IPS DF 6.9 (cell line): ENCODE measurements around the gene FOXP2.
"Not testable (repeated sequence)": the region's sequence is repeated elsewhere in the genome, so short reads cannot be mapped to it uniquely, and the experiment has no call there.

Experiments used
- DNase-seq: peaks from one replicate; pipeline ENCODE4 v3.0.0-alpha.2; 2013; ENCODE audit warnings: low read depth, low spot score
- H3K27ac ChIP-seq: one replicate; pipeline ENCODE4 v1.5.1; 2013; ENCODE audit warnings: low read length, control low read depth
- H3K27me3 ChIP-seq: 2 replicates; pipeline ENCODE4 v1.6.1; 2013; ENCODE audit warnings: mild to moderate bottlenecking, low read length; ENCODE audit not compliant: control insufficient read depth, insufficient read depth
- H3K36me3 ChIP-seq: 2 replicates; pipeline ENCODE4 v1.6.1; 2013; ENCODE audit warnings: low read length; ENCODE audit not compliant: control insufficient read depth, insufficient read depth
- H3K4me1 ChIP-seq: 2 replicates; pipeline ENCODE4 v1.6.1; 2013; ENCODE audit warnings: low read length; ENCODE audit not compliant: control insufficient read depth, insufficient read depth
- H3K4me3 ChIP-seq: 2 replicates; pipeline ENCODE4 v1.5.1; 2013; ENCODE audit warnings: mild to moderate bottlenecking, low read length
- H3K9me3 ChIP-seq: 2 replicates; pipeline ENCODE4 v1.6.1; 2013; ENCODE audit warnings: low read length, inconsistent platforms; ENCODE audit not compliant: control insufficient read depth, insufficient read depth
- WGBS: extraction: QIAGEN DNeasy Blood & Tissue Kit; methylation state at CpG from one replicate; pipeline ENCODE4 v1.1.7; 2013; ENCODE audit warnings: mixed read lengths, missing lambda C conversion rate; ENCODE audit not compliant: insufficient read length, insufficient coverage; 5-methylcytosine and 5-hydroxymethylcytosine counted together

FOXP2 gene

GRCh38 chr7:114419441-114420272 is 5.0 kb downstream of the FOXP2 start:
- Histone ChIP-seq H3K27ac (no peak overlapping the region), H3K4me1 (peaks cover 2% of the 10 kb centered on the region; the same call in 1 of the 2 replicates), H3K4me3 (no peak overlapping the region), H3K36me3 (no peaks in the 10 kb centered on the region), H3K27me3 (no peaks in the 10 kb centered on the region), H3K9me3 (no peaks in the 10 kb centered on the region)
- DNase-seq = no peak
- no CpG with 5 or more reads among the region's 8 CpGs for whole genome bisulfite sequencing

GRCh38 chr7:114422507-114423501 is 8.2 kb downstream of the FOXP2 start:
- no peaks in the 10 kb centered on the region for H3K9me3 ChIP-seq
- no CpG with 5 or more reads among the region's 7 CpGs for WGBS
- no peaks in the 10 kb centered on the region for H3K27me3 ChIP-seq
- H3K4me1 ChIP-seq = no peaks in the 10 kb centered on the region
- no peak for DNase-seq
- no peak overlapping the region for H3K27ac ChIP-seq
- H3K36me3 ChIP-seq = no peaks in the 10 kb centered on the region
- H3K4me3 ChIP-seq = no peak overlapping the region

GRCh38 chr7:114426382-114426781 is 11.8 kb downstream of the FOXP2 start:
- Histone ChIP-seq H3K36me3 (no peaks in the 10 kb centered on the region), H3K9me3 (no peaks in the 10 kb centered on the region), H3K27me3 (no peaks in the 10 kb centered on the region), H3K4me1 (no peaks in the 10 kb centered on the region), H3K27ac (no peak overlapping the region), H3K4me3 (no peak overlapping the region)
- no peak for DNase-seq
- WGBS = no CpG with 5 or more reads among the region's 2 CpGs

- Histone ChIP-seq H3K27me3 (no peaks in the 10 kb centered on the region), H3K36me3 (no peaks in the 10 kb centered on the region), H3K9me3 (no peaks in the 10 kb centered on the region), H3K4me3 (no peak overlapping the region), H3K27ac (no peak overlapping the region), H3K4me1 (no peaks in the 10 kb centered on the region)
- no peak for DNase-seq
- WGBS = no CpG with 5 or more reads among the region's 4 CpGs
Measured at GRCh38 chr7:114426824-114427223, 12.2 kb downstream of the FOXP2 start.

GRCh38 chr7:114428211-114428610 is 13.6 kb downstream of the FOXP2 start:
- Histone ChIP-seq H3K4me1 (no peaks in the 10 kb centered on the region), H3K9me3 (no peaks in the 10 kb centered on the region), H3K27me3 (no peaks in the 10 kb centered on the region), H3K4me3 (no peak overlapping the region), H3K27ac (no peak overlapping the region), H3K36me3 (no peaks in the 10 kb centered on the region)
- no CpG with 5 or more reads among the region's 1 CpG for WGBS
- DNase-seq = no peak

- H3K27ac ChIP-seq = no peak overlapping the region
- H3K4me3 ChIP-seq = no peak overlapping the region
- DNase-seq = no peak
- no peaks in the 10 kb centered on the region for H3K9me3 ChIP-seq
- H3K4me1 ChIP-seq = no peaks in the 10 kb centered on the region
- H3K36me3 ChIP-seq = no peaks in the 10 kb centered on the region
- WGBS = no CpG with 5 or more reads among the region's 5 CpGs
- H3K27me3 ChIP-seq = no peaks in the 10 kb centered on the region
Measured at GRCh38 chr7:114431189-114431588, 16.6 kb downstream of the FOXP2 start.

GRCh38 chr7:114432061-114432460 is 17.4 kb downstream of the FOXP2 start:
- Histone ChIP-seq H3K4me3 (no peak overlapping the region), H3K36me3 (no peaks in the 10 kb centered on the region), H3K27me3 (no peaks in the 10 kb centered on the region), H3K27ac (no peak overlapping the region), H3K9me3 (no peaks in the 10 kb centered on the region), H3K4me1 (no peaks in the 10 kb centered on the region)
- DNase-seq = no peak

GRCh38 chr7:114432703-114433102 is 18.1 kb downstream of the FOXP2 start:
- Histone ChIP-seq H3K27ac (no peak overlapping the region), H3K4me1 (no peaks in the 10 kb centered on the region), H3K36me3 (no peaks in the 10 kb centered on the region), H3K27me3 (no peaks in the 10 kb centered on the region), H3K4me3 (no peak overlapping the region), H3K9me3 (no peaks in the 10 kb centered on the region)
- DNase-seq = no peak
- no CpG with 5 or more reads among the region's 3 CpGs for WGBS

DNA sequence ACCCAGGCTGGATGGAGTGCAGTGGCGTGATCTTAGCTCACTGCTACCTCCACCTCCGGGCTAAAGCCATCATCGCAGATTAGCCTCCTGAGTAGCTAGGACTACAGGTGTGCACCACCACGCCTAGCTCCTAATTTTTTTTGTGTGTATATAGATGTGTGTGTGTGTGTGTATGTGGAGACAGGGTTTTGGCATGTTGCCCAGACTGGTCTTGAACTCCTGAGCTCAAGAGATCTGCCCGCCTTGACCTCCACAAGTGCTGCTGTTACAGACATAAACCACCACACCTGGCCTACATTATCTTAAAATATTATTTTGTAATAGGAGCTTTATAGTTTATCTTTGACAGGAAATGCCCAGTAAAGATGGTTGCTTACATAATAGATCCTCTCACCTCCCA is 25.0 kb downstream of the FOXP2 start:
- Histone ChIP-seq H3K27me3 (no peaks in the 10 kb centered on the region), H3K27ac (no peak overlapping the region), H3K36me3 (no peaks in the 10 kb centered on the region), H3K9me3 (no peaks in the 10 kb centered on the region), H3K4me3 (no peak overlapping the region), H3K4me1 (no peaks in the 10 kb centered on the region)
- DNase-seq = no peak
- WGBS = no CpG with 5 or more reads among the region's 5 CpGs

- not testable (repeated sequence) for DNase-seq, H3K4me1 ChIP-seq, H3K4me3 ChIP-seq, H3K27ac ChIP-seq, H3K9me3 ChIP-seq, H3K36me3 ChIP-seq, H3K27me3 ChIP-seq
- WGBS = no CpG with 5 or more reads among the region's 4 CpGs
Measured at GRCh38 chr7:114440927-114441326, 26.3 kb downstream of the FOXP2 start.
